Measurements from ENCODE around the gene SMYD3.

The SMYD3 gene

DNA sequence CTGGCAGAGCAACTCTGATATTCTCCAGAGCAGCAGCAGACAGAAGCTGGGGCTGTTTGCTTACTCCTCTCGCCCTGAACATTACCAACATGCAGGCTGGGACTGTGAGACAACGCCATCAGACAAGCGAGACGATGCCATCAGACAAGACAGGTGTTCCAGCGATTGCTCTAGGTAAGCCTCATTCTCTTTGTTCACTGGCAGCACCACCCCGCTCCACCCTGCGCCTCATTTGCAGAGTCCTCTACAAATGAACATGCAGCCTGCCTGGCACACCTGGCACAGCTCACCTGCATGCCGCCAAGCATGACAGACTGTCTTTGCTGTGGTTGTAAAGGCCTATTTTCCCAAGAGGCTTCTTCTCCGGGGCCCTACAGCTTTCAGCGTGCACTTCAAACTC, 346.2 kb downstream of the SMYD3 start:
- no peak for TF ChIP-seq POLR2A (IDR thresholded peaks at IDR 0.05; ENCODE audit: low read length)
- no peak for TF ChIP-seq GATA1 (IDR thresholded peaks at IDR 0.05; ENCODE audit: low read depth, low read length)

DNA sequence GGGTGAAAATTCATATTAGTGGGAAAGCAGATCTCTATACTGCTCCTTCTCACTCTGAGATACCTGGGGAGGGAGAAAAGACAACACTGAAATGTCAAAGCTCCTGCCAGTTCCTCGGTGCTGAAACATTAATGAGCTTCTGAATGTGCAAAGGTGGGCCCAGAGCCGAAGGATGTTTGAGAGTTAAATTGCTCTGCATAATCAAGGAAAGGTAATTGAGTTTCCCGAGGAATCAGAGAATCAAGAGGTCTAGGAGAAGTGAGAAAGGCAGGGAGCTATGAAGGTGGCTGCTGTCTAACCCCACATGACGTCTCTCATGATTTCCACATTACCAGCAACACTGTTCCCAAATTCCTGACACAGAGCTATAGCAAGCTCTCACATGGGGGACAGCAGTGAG, 346.7 kb downstream of the SMYD3 start:
- TF ChIP-seq GATA1 (IDR thresholded peaks at IDR 0.05; ENCODE audit: low read depth, low read length) (no peak), POLR2A (IDR thresholded peaks at IDR 0.05; ENCODE audit: low read length) (no peak)
- no peak for DNase-seq

More for the DNA sequence above, 346.2 kb downstream of the SMYD3 start:
- DNase-seq: no peak

DNA sequence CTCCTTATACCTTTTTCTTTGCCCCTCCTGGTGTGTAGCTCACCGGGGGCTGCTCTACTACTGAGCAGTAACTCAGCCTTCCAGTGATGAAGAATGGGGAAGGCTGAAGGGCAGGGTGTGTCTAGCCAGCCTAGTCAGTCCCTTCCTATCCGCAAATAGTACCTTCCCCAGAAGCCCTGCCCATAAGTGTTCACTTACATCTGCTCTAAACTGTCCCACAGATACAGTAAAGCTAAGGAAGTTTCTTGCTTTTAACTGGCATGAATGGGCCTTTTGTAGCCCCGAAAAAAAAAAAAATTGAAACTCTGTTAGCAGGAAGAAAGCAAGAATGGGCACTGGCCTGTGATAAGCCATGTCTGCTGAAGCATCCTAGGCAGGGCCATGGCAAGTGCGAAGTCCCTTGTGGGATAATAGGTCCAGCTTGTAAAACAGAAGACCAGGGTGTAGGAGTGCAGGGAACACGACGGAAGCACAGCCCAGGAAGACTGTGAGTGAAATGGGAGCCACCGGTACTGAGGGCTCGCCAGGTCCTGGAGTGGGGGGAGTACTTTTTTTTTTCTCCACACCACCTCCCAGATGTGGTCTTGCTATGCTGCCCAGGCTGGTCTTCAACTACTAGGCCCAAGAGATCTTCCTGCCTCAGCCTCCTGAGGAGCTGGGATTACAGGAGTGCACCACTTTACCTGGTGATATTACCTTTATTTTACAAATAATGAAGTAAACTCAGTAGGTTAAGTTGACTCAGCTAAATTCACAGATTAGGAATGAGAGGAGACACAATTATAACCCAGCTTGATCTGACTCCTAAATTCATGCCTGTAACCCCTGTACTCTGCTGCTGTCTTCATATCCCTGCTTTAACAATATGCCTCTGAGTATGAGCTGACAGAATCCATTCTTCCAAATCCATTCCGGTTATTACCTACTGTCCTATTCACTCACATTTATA, 347.5 kb downstream of the SMYD3 start:
- no peak for DNase-seq
- TF ChIP-seq GATA1 (IDR thresholded peaks at IDR 0.05; ENCODE audit: low read depth, low read length) (no peak), POLR2A (IDR thresholded peaks at IDR 0.05; ENCODE audit: low read length) (no peak)

DNA sequence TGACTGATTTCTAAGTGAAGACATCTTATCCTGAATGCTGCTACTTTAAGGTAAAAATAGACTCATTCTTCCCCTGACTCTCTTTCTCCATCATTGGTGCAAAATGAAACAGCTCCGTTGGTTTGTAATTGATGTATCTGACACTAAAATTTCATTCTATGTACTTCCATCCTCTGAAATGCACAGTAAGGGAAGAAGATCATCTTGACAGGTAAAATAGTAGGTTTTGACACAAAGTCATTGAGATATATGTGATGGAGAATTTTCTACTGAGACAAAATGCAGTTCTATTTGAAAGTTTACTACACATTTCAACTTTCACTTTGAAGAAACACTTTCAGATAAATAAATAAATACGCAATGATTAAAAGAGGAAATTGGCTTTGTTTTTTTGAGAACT, 348.9 kb downstream of the SMYD3 start:
- DNase-seq: no peak
- TF ChIP-seq POLR2A (IDR thresholded peaks at IDR 0.05; ENCODE audit: low read length): no peak
- TF ChIP-seq GATA1 (IDR thresholded peaks at IDR 0.05; ENCODE audit: low read depth, low read length): no peak

- no peak for DNase-seq
These were observed 349.6 kb downstream of the SMYD3 start for GRCh38 chr1:246157516-246157915.

GRCh38 chr1:246156847-246157246, 350.2 kb downstream of the SMYD3 start:
- DNase-seq: no peak
- TF ChIP-seq GATA1 (IDR thresholded peaks at IDR 0.05; ENCODE audit: low read depth, low read length): no peak
- TF ChIP-seq POLR2A (IDR thresholded peaks at IDR 0.05; ENCODE audit: low read length): no peak

More at GRCh38 chr1:246157516-246157915, 349.6 kb downstream of the SMYD3 start:
- TF ChIP-seq GATA1 (IDR thresholded peaks at IDR 0.05; ENCODE audit: low read depth, low read length): no peak
- TF ChIP-seq POLR2A (IDR thresholded peaks at IDR 0.05; ENCODE audit: low read length): no peak

DNA sequence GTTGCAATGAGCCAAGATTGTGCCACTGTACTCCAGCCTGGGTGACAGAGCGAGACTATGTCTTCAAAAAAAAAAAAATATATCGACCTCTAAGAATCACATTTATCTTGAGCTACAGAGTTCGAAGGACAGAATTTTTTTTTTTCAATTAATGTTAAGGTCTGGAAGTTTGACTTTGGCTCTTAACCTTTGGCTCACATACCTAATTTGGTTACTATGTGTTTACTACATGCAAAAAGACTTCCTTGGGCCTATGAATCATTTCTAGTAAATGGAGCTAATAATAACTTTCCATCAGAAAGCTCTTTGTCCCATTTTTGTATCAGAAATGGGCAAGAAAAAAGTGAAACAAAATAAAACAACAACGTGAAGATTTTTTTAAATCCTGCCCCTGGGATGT, 351.2 kb downstream of the SMYD3 start:
- no peak for DNase-seq
- no peak for TF ChIP-seq POLR2A (IDR thresholded peaks at IDR 0.05; ENCODE audit: low read length)
- TF ChIP-seq GATA1 (IDR thresholded peaks at IDR 0.05; ENCODE audit: low read depth, low read length): no peak

- no peak for TF ChIP-seq POLR2A (IDR thresholded peaks at IDR 0.05; ENCODE audit: low read length)
- no peak for TF ChIP-seq GATA1 (IDR thresholded peaks at IDR 0.05; ENCODE audit: low read depth, low read length)
- no peak for DNase-seq
These were observed 353.3 kb downstream of the SMYD3 start for GRCh38 chr1:246153796-246154212.

- DNase-seq: no peak
- TF ChIP-seq POLR2A (IDR thresholded peaks at IDR 0.05; ENCODE audit: low read length) (no peak), GATA1 (IDR thresholded peaks at IDR 0.05; ENCODE audit: low read depth, low read length) (no peak)
These were observed 354.1 kb downstream of the SMYD3 start for GRCh38 chr1:246152986-246153431.

DNA sequence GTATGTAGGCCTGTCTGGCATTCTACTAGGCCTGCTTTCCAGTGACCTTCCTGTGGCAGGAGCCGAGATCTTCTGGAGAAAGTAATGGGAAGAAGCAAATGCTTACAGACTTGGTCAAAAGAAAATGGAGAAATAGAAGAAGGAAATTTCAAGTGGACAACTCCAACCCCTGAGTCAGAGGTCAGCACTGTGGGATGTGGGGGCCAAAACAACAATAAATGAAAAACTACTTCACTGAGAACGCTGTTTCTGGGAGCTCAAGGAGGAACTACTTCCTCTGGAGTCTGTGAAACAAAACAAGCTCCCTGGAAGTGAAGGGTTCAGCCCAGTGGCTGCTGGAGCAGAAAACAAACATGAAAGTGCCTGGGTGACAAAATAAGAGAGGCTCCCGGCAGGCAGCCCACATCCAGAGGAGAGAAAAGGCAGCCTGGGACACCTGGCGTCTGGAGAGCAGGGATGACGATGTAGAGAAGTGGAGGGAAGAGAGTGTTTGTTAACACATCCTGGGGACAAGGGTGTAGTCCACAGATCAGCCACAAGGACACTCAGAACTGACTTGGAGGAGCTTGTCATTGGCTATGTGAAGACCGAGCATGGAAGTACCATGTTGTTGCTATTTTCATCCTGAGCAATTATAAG, 355.2 kb downstream of the SMYD3 start:
- TF ChIP-seq GATA1 (IDR thresholded peaks at IDR 0.05; ENCODE audit: low read depth, low read length) (no peak), POLR2A (IDR thresholded peaks at IDR 0.05; ENCODE audit: low read length) (no peak)

DNA sequence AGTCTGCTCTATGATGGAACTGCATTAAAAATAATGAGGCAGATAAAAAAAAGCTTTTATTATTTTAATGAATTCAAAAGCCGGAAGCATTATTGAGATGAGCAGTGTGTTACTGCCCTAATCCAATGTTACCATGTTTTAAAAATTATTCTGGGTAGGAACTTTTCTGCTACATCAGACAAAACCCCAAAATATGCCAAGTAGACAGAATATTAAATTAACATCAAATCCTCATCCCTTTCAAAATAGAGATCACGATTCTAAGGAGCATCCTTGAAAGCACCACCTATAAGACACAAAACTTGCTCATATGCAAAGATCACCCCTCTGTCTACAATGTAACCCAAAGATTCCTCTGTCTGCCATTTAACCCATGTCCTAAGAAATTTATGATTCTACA, 357.5 kb downstream of the SMYD3 start:
- TF ChIP-seq GATA1 (IDR thresholded peaks at IDR 0.05; ENCODE audit: low read depth, low read length) (no peak), POLR2A (IDR thresholded peaks at IDR 0.05; ENCODE audit: low read length) (no peak)
- DNase-seq: no peak

More for the DNA sequence above, 355.2 kb downstream of the SMYD3 start:
- no peak for DNase-seq

- no peak for DNase-seq
These were observed 359.3 kb downstream of the SMYD3 start for GRCh38 chr1:246147524-246148461.

GRCh38 chr1:246146804-246147523, 360.1 kb downstream of the SMYD3 start:
- no peak for DNase-seq
- TF ChIP-seq POLR2A (IDR thresholded peaks at IDR 0.05; ENCODE audit: low read length): no peak
- no peak for TF ChIP-seq GATA1 (IDR thresholded peaks at IDR 0.05; ENCODE audit: low read depth, low read length)

More at GRCh38 chr1:246147524-246148461, 359.3 kb downstream of the SMYD3 start:
- no peak for TF ChIP-seq POLR2A (IDR thresholded peaks at IDR 0.05; ENCODE audit: low read length)
- no peak for TF ChIP-seq GATA1 (IDR thresholded peaks at IDR 0.05; ENCODE audit: low read depth, low read length)
